Measurements from ENCODE around the gene AJAP1.

The AJAP1 gene

GRCh38 chr1:4678066-4678717, 23.8 kb downstream of the AJAP1 start:
- no peak for DNase-seq (ENCODE audit: low read depth in 2 of 2)

GRCh38 chr1:4681026-4681425, 26.6 kb downstream of the AJAP1 start:
- DNase-seq (ENCODE audit: low read depth in 2 of 2): no peak

GRCh38 chr1:4682607-4683220, 28.3 kb downstream of the AJAP1 start:
- DNase-seq (ENCODE audit: low read depth in 2 of 2): no peak

DNA sequence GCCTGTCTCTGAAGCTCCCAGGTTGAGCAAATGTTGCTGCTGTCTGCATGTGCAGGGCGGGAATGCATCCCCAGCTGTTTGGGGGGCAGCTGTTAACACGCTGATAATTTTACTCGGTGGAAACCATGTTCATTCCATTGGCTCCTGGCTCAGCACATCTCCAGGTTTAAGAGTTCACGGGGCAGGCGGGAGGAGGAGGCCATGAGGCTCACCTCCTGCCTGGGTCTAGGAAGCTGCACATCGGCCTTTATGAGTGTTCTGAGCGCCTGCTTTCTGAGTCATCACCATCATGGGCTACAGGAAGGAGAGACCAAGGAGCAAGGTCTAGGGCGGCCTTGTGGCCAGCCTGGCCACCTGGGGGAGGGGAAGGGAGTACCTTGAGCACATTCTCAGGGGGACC, 29.7 kb downstream of the AJAP1 start:
- DNase-seq (ENCODE audit: low read depth in 2 of 2): no peak

GRCh38 chr1:4684864-4685522, 30.6 kb downstream of the AJAP1 start:
- no peak for DNase-seq (ENCODE audit: low read depth in 2 of 2)

DNA sequence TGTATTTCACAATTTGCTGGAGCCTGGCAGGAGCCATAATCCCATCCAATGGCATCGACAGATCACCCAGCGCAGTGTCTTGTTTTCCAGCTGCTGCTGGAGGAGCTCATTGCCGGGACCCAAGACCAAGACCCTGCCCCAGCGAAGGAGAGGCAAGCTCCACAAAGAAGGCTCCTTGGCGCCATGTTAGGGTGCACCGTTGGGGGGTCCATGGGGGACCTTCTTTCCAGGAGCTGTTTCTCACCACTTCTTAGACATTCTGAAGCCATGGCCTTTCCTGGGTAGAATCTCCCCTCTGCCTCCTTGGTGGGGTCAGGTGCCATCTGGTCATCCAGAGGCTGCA, 31.1 kb downstream of the AJAP1 start:
- DNase-seq (ENCODE audit: low read depth in 2 of 2): no peak

- DNase-seq (ENCODE audit: low read depth in 2 of 2): no peak
Observed at GRCh38 chr1:4687943-4688342, 33.5 kb downstream of the AJAP1 start.

DNA sequence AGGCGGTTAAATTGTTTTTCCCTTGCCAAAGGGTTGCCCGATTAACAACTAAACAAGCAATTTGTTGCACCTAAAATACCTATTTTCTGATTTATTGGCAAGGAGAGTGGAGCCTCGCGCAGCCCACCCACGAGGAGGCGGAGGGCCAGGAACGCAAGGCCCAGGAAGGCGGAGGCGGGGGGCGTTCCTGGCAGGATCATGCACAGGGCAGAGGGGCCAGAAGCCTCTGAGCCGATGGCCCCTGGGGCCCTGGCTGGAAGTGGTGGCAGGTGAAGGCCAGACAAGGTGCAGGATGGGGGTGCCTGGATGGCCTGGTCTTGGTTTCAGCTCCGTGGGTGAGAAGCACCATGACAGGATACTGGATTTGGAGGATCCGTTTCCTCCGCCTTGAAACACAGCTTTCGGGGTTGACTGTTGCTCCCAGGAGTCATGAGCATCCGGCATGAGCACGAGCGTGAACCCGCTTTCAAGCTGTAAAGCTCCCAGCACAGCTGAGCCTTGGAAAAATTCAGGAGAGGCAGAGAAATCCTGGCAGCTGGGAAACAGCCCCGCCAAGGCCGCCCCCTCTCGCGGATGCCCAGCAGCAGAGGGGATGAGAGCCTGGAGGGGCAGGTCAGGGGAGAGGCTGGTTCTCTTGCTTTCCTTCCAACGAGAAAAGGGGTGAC, 35.0 kb downstream of the AJAP1 start:
- DNase-seq (ENCODE audit: low read depth in 2 of 2): no peak

DNA sequence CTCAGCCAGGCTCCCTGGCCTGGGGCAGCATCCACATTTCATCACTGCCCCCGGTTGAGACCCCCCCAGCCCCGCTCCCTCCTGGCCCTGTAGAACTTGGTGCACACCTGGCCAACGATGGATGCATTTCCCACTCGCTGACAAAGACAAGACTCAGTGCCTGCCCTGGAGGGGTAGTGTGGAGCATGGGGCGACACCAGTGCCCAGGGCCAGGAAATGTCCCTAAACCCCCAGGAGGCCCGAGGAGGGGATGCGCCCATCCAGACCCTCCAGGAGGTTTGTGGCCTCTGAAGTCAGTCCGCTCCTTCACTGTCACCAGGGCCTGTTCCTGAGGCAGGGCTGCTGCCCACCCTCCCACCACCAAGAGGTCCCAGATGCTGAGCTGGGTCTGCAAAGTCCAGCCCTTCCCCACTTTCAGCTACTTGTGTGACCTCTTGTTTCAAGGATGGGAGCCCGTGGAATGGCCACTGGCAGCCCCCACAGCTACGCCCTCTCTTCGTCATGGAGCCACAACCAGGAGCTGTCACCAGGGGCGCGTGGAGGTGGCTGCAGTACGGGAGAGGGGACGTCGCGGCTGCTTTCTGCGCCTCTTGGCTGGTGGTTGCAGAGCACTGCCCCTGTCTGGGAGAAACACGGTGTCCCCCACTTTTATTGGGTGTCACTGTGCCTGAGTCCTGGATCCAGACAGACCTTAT, 35.7 kb downstream of the AJAP1 start:
- no peak for DNase-seq (ENCODE audit: low read depth in 2 of 2)

GRCh38 chr1:4690951-4691675, 36.7 kb downstream of the AJAP1 start:
- no peak for DNase-seq (ENCODE audit: low read depth in 2 of 2)

DNA sequence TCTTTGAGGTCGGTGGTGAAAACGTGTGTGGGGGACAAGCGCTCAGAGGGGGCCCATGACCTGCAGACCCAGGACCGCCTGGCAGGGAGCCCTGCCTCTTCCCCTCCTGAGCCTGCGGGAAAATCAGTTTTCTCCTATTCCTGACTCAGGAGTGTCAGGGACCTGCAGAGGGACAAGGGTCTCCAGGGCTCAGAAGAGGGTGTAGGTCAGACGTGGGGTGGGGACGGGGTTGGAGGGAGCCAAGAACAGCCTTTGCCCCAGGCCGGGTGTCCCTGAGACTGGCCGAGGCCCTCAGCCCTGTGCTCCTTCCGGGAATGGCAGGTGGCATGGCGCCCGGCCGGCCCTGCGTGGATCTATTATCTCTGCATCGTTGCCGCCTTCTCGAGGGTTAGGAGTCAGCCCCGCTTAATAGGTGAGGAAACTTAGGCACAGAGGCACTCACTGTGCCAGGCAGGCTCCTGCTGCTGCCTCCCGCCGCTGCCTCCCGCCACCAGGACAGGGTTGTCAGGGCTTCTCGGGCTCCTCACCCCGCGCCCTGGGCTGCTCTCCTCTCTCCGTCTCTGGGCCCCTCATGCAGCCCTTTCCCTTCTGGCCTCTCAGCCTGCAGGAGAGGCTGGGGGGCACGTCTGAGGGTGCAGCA, 37.5 kb downstream of the AJAP1 start:
- DNase-seq (ENCODE audit: low read depth in 2 of 2): no peak

DNA sequence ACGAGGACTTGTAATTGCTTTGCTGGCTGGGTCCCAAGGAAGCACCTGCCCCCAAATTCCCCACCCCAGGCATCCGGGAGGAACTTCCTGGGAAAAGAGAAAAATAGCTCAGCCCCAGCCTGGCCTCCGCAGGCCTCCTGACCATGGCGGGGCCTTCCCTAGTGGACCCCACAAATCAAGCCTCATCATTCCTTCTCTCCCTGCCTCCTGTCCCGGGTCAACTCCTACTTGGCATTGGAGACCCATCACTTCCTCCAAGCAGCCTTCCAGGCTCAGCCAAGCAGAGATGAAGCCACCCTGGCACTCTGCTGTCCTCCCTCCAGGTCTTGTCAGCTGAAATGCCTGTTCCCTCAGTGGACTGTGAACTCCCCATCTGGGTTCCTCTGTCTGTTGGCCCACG, 38.0 kb downstream of the AJAP1 start:
- DNase-seq (ENCODE audit: low read depth in 2 of 2): no peak

- no peak for DNase-seq (ENCODE audit: low read depth in 2 of 2)
Observed at GRCh38 chr1:4693331-4693730, 38.9 kb downstream of the AJAP1 start.

DNA sequence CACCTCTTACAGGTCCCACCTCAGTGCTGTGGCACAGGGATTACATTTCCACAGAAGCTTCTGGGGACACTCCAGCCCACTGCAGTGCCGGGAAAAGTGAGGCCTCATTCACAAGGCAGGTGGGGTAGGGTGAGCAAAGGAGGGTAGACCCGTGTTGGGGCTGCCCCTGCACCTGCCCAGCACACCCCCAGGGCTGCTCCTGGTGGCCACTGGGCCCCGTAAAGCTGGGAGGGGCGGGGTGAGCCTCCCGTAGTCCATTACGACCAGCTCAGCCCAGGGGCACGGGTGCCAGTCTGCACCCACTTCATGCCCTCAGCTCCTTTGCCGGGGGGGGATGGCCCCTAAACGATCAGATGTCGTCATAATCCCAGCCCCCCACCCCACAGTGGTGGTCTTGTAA, 39.5 kb downstream of the AJAP1 start:
- no peak for DNase-seq (ENCODE audit: low read depth in 2 of 2)

DNA sequence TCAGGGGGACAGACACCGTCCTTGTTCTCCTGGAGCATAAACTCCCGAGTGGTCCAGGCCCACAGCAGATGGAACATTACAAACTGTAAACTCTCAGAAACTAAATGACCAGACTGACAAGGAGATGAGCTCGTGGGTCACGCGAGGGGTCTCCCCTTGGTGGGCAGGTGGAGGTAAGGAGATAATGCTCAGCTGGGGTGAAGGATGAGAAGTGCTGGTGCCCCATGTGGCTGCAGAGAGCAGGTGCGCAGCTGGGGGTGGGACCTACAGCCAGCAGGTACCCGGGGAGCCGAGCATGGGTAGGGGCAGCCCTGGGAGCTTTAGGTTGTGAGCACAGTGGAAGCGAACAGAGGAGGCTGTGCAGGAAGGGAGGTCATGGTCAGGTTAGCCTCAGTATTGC, 40.1 kb downstream of the AJAP1 start:
- DNase-seq (ENCODE audit: low read depth in 2 of 2): no peak

- DNase-seq (ENCODE audit: low read depth in 2 of 2): no peak
Observed at GRCh38 chr1:4695241-4695640, 40.8 kb downstream of the AJAP1 start.

DNA sequence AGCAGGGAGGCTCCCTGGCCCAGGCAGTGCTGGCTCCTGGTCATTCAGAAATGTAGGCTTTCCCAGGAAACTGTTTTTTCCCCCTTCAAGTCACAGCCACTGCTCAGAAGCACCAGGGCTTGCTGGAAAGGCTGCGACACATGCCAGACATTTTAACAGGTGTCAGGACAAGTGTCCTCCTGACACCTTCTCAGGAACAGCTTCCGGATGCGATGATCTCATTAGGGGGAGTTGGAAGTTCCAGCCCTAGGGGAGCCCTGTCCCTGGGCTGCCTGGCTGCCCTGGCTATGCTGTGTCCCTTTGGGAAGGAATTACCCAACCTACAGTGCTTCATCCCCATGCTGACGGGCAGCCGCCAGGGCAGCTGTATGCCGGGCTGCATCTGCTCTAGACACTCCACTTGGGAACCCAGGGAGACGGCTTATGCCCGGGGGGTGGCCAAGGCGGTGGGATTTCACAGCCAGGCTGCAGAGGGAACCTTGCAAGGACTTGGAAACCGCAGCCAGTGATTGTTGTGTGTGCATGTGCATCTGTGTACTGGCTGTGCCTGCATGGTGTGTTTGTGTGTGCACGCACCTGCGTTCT, 41.8 kb downstream of the AJAP1 start:
- no peak for DNase-seq (ENCODE audit: low read depth in 2 of 2)

- no peak for DNase-seq (ENCODE audit: low read depth in 2 of 2)
Observed at GRCh38 chr1:4696753-4697152, 42.3 kb downstream of the AJAP1 start.

- DNase-seq (ENCODE audit: low read depth in 2 of 2): no peak
Observed at GRCh38 chr1:4697801-4698200, 43.4 kb downstream of the AJAP1 start.

GRCh38 chr1:4698911-4699310, 44.5 kb downstream of the AJAP1 start:
- DNase-seq (ENCODE audit: low read depth in 2 of 2): no peak
